Neural cell (in vitro differentiated cells): ENCODE results near the gene PCDH9. TPM values are rescaled to one million over a fixed set of nuclear protein-coding genes. Genes with fewer than 3 reads are reported as not detected.

Experiments used
- H2AFZ ChIP-seq: fragments of 200-600, 300-800 bp; sonication (generic), shearing (Covaris generic); 2 replicates; pipeline ENCODE4 v1.6.0; 2014; ENCODE audit warnings: low read depth, mild to moderate bottlenecking, antibody characterized with exemption, low read length, moderate library complexity
- H3F3A ChIP-seq: fragments of 200-600 bp; shearing (Covaris generic); 2 replicates; pipeline ENCODE4 v1.6.1; 2016; ENCODE audit warnings: mild to moderate bottlenecking, moderate library complexity, mixed read lengths, antibody characterized with exemption, low read length; ENCODE audit not compliant: insufficient read depth, poor library complexity, severe bottlenecking
- H3K27ac ChIP-seq: fragments of 200-600, 300-800 bp; sonication (generic), shearing (Covaris generic); 2 replicates; pipeline ENCODE4 v1.5.1; 2014; ENCODE audit warnings: mild to moderate bottlenecking, low read length, moderate library complexity
- H3K27me3 ChIP-seq: fragments of 300-800, 200-600 bp; sonication (generic), shearing (Covaris generic); 2 replicates; pipeline ENCODE4 v1.6.0; 2014; ENCODE audit warnings: mild to moderate bottlenecking, low read depth, low read length, moderate library complexity; ENCODE audit not compliant: insufficient read depth
- H3K36me3 ChIP-seq: fragments of 300-800, 200-600 bp; sonication (generic), shearing (Covaris generic); 2 replicates; pipeline ENCODE4 v1.5.1; 2014; ENCODE audit warnings: mild to moderate bottlenecking, antibody characterized with exemption, low read length, moderate library complexity; ENCODE audit not compliant: insufficient read depth
- H3K4me2 ChIP-seq: fragments of 300-800, 200-600 bp; sonication (generic), shearing (Covaris generic); 2 replicates; pipeline ENCODE4 v1.6.0; 2014; ENCODE audit warnings: mild to moderate bottlenecking, low read length
- H3K4me3 ChIP-seq: fragments of 300-800, 200-600 bp; sonication (generic), shearing (Covaris generic); 2 replicates; pipeline ENCODE4 v1.5.1; 2014; ENCODE audit warnings: mild to moderate bottlenecking, low read length, moderate library complexity
- H3K79me2 ChIP-seq: fragments of 200-600 bp; shearing (Covaris generic); replicated peaks from 2 replicates; pipeline ENCODE4 v1.6.0; 2014; ENCODE audit warnings: mild to moderate bottlenecking, low read length, moderate library complexity; ENCODE audit not compliant: insufficient read depth
- H3K9ac ChIP-seq: fragments of 300-800, 200-600 bp; sonication (generic), shearing (Covaris generic); 2 replicates; pipeline ENCODE4 v1.6.1; 2016; ENCODE audit warnings: mild to moderate bottlenecking, low read length, mixed read lengths
- H3K9me2 ChIP-seq: fragments of 200-600 bp; shearing (Covaris generic); 2 replicates; pipeline ENCODE4 v1.6.1; 2016; ENCODE audit warnings: mild to moderate bottlenecking, low read length, mixed read lengths; ENCODE audit not compliant: insufficient read depth
- H3K9me3 ChIP-seq: fragments of 200-600, 300-800 bp; sonication (generic), shearing (Covaris generic); 2 replicates; pipeline ENCODE4 v1.6.1; 2016; ENCODE audit warnings: mild to moderate bottlenecking, mixed run types, low read length, moderate library complexity, mixed read lengths
- H4K20me1 ChIP-seq: fragments of 200-600 bp; shearing (Covaris generic); 2 replicates; pipeline ENCODE4 v1.6.1; 2016; ENCODE audit warnings: mild to moderate bottlenecking, mixed run types; ENCODE audit not compliant: insufficient read depth
- CTCF ChIP-seq: fragments of 450-650 bp; IDR thresholded peaks from 2 replicates; pipeline ENCODE4 v1.5.1; 2014; ENCODE audit warnings: antibody characterized with exemption, mild to moderate bottlenecking, moderate library complexity; ENCODE audit not compliant: poor library complexity, severe bottlenecking
- EP300 ChIP-seq: fragments of 450-650 bp; conservative IDR thresholded peaks from 2 replicates; pipeline ENCODE4 v1.6.1; 2014; ENCODE audit warnings: antibody characterized with exemption, mild to moderate bottlenecking, moderate library complexity; ENCODE audit not compliant: poor library complexity, severe bottlenecking
- EZH2 ChIP-seq: fragments of 200-600, 300-800 bp; shearing (Covaris generic), sonication (generic); IDR thresholded peaks from 2 replicates; pipeline ENCODE4 v1.6.1; 2014; ENCODE audit warnings: antibody characterized with exemption, low read length, borderline replicate concordance, mild to moderate bottlenecking; ENCODE audit not compliant: insufficient read depth, poor library complexity, severe bottlenecking
- MXI1 ChIP-seq: fragments of 450-650 bp; conservative IDR thresholded peaks from 2 replicates; pipeline ENCODE4 v1.6.1; 2014; ENCODE audit warnings: antibody characterized with exemption, mild to moderate bottlenecking; ENCODE audit not compliant: poor library complexity, severe bottlenecking
- POLR2AphosphoS5 ChIP-seq: IDR thresholded peaks from 2 replicates; pipeline ENCODE4 v1.6.1; 2012
- RAD21 ChIP-seq: fragments of 450-650 bp; conservative IDR thresholded peaks from 2 replicates; pipeline ENCODE4 v1.6.1; 2014; ENCODE audit warnings: antibody characterized with exemption, mild to moderate bottlenecking, moderate library complexity
- SMC3 ChIP-seq: fragments of 450-650 bp; conservative IDR thresholded peaks from 2 replicates; pipeline ENCODE4 v1.6.1; 2014; ENCODE audit warnings: antibody characterized with exemption, mild to moderate bottlenecking, moderate library complexity; ENCODE audit not compliant: poor library complexity
- TAF1 ChIP-seq: IDR thresholded peaks from 2 replicates; pipeline ENCODE4 v1.6.1; 2012; ENCODE audit warnings: low read depth
- polyA plus RNA-seq: library from polyadenylated mRNA; depleted of rRNA; stranded (reverse); fragments of >200 nt; gene quantifications from 2 replicates; pipeline ENCODE4 v1.2.3, GENCODE V29; 2014
- TF ChIP-seq, protein P1 (sequence below): IDR thresholded peaks from 2 replicates; pipeline ENCODE4 v1.6.1; 2012; ENCODE audit warnings: borderline replicate concordance

The PCDH9 gene
- polyA plus RNA-seq, 1 donor from 2014 or later, result 4.6 TPM

- no peaks in the 10 kb centered on the region for H3K9me3 ChIP-seq
- no peaks in the 10 kb centered on the region for H3K9me2 ChIP-seq
- no peaks in the 10 kb centered on the region for H3K79me2 ChIP-seq
- no peak overlapping the region for H3K4me3 ChIP-seq
- no peak for TF ChIP-seq EP300
- TF ChIP-seq RAD21, result no peak
- no peak for TF ChIP-seq SMC3
- no peak for TF ChIP-seq CTCF
- TF ChIP-seq, protein P1, sequence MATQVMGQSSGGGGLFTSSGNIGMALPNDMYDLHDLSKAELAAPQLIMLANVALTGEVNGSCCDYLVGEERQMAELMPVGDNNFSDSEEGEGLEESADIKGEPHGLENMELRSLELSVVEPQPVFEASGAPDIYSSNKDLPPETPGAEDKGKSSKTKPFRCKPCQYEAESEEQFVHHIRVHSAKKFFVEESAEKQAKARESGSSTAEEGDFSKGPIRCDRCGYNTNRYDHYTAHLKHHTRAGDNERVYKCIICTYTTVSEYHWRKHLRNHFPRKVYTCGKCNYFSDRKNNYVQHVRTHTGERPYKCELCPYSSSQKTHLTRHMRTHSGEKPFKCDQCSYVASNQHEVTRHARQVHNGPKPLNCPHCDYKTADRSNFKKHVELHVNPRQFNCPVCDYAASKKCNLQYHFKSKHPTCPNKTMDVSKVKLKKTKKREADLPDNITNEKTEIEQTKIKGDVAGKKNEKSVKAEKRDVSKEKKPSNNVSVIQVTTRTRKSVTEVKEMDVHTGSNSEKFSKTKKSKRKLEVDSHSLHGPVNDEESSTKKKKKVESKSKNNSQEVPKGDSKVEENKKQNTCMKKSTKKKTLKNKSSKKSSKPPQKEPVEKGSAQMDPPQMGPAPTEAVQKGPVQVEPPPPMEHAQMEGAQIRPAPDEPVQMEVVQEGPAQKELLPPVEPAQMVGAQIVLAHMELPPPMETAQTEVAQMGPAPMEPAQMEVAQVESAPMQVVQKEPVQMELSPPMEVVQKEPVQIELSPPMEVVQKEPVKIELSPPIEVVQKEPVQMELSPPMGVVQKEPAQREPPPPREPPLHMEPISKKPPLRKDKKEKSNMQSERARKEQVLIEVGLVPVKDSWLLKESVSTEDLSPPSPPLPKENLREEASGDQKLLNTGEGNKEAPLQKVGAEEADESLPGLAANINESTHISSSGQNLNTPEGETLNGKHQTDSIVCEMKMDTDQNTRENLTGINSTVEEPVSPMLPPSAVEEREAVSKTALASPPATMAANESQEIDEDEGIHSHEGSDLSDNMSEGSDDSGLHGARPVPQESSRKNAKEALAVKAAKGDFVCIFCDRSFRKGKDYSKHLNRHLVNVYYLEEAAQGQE, result no peak
- no peak for TF ChIP-seq MXI1
- no peak for TF ChIP-seq TAF1
- TF ChIP-seq EZH2, result no peak
- TF ChIP-seq POLR2AphosphoS5, result no peak
- no peaks in the 10 kb centered on the region for H3F3A ChIP-seq
- H4K20me1 ChIP-seq, result no peaks in the 10 kb centered on the region
- H2AFZ ChIP-seq, result no peak overlapping the region
- H3K9ac ChIP-seq, result no peak overlapping the region
- no peak overlapping the region for H3K4me2 ChIP-seq
- no peak overlapping the region for H3K27ac ChIP-seq
- H3K27me3 ChIP-seq, result no peaks in the 10 kb centered on the region
- H3K36me3 ChIP-seq, result no peaks in the 10 kb centered on the region
Observed at GRCh38 chr13:66556306-66556705, 673.8 kb downstream of the PCDH9 start.

GRCh38 chr13:66553391-66553790, 676.7 kb downstream of the PCDH9 start:
- Histone ChIP-seq H2AFZ (no peak overlapping the region), H3K36me3 (no peaks in the 10 kb centered on the region), H3K9ac (no peak overlapping the region), H3K4me2 (no peak overlapping the region), H4K20me1 (no peaks in the 10 kb centered on the region), H3K4me3 (no peak overlapping the region), H3K79me2 (no peaks in the 10 kb centered on the region), H3K27me3 (no peaks in the 10 kb centered on the region), H3K9me2 (no peaks in the 10 kb centered on the region), H3K27ac (no peak overlapping the region), H3F3A (no peaks in the 10 kb centered on the region), H3K9me3 (no peaks in the 10 kb centered on the region)
- TF ChIP-seq RAD21 (no peak), EZH2 (no peak)

DNA sequence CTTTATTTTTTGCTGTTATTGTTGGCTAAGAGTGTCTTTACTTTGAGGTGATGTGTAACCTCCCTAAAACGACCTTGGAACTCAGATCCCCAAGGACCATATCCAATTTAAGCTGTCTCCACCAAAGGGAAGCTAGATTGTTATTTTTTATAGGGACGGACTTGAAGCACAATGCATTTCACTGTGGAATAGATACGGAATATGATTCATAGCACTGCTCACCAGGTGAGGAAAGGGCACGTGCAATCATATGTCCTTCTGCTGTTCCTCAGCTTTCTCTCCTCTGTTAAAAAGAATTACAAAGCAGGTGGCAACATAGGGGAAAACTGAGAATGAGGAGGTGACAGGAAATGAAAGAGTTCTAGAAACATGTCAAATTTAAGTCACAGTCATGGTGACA, 679.0 kb downstream of the PCDH9 start:
- H3K79me2 ChIP-seq, result no peaks in the 10 kb centered on the region
- no peak overlapping the region for H2AFZ ChIP-seq
- H3K27ac ChIP-seq, result no peak overlapping the region

More for the DNA sequence above, 679.0 kb downstream of the PCDH9 start:
- Histone ChIP-seq H3F3A (no peaks in the 10 kb centered on the region), H3K9me3 (no peaks in the 10 kb centered on the region), H3K27me3 (no peaks in the 10 kb centered on the region), H3K4me3 (no peak overlapping the region), H4K20me1 (no peaks in the 10 kb centered on the region), H3K36me3 (no peaks in the 10 kb centered on the region), H3K9ac (no peak overlapping the region), H3K9me2 (no peaks in the 10 kb centered on the region), H3K4me2 (no peak overlapping the region)
- TF ChIP-seq RAD21 (no peak), POLR2AphosphoS5 (no peak), EZH2 (no peak)
